ENCODE data around the gene MACIR. TPM values are rescaled to one million over a fixed set of nuclear protein-coding genes. Genes with fewer than 3 reads are reported as not detected.

Gene MACIR
- total RNA-seq, 4 donors from 2014 or later: 8.4 to 10.4 (median 9.5) TPM

DNA sequence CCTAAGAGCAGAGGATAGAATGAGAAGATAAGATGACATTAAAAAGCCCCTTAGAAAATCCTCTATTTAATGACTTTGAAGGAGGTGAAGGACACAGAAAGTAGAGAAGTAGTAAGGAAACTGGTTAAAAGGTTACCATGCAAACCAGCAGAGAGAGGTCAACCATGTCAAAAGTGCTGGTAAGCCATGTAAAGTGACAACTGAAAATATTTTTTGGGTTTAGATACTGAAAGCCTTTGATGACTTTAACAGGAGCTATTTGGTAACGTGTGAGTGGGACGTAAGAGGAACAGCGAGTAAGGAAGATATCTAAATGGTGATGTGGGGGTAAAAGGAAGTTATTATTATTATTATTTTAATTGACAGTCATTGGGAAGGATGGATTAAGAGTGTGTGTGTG lies 56.9 kb downstream of the MACIR start:
- no peak overlapping the region for H3K4me3 ChIP-seq
- no peak overlapping the region for H3K27ac ChIP-seq (replicated peaks in 1 of 4)
- no peaks in the 10 kb centered on the region for H3K4me1 ChIP-seq
- WGBS: 90% methylated on average over 3 of the region's 3 CpGs
- no peaks in the 10 kb centered on the region for H3K27me3 ChIP-seq
- intact Hi-C loops (cut with DNase I): no loop called here
- H3K36me3 ChIP-seq: no peaks in the 10 kb centered on the region
- H3K9me3 ChIP-seq: no peaks in the 10 kb centered on the region
- TF ChIP-seq POLR2A (IDR thresholded peaks at IDR 0.05; ENCODE audit: low read depth) (no peak), POLR2AphosphoS5 (IDR thresholded peaks at IDR 0.05) (no peak), EP300 (IDR thresholded peaks at IDR 0.05) (no peak)
- TF ChIP-seq, protein P1, sequence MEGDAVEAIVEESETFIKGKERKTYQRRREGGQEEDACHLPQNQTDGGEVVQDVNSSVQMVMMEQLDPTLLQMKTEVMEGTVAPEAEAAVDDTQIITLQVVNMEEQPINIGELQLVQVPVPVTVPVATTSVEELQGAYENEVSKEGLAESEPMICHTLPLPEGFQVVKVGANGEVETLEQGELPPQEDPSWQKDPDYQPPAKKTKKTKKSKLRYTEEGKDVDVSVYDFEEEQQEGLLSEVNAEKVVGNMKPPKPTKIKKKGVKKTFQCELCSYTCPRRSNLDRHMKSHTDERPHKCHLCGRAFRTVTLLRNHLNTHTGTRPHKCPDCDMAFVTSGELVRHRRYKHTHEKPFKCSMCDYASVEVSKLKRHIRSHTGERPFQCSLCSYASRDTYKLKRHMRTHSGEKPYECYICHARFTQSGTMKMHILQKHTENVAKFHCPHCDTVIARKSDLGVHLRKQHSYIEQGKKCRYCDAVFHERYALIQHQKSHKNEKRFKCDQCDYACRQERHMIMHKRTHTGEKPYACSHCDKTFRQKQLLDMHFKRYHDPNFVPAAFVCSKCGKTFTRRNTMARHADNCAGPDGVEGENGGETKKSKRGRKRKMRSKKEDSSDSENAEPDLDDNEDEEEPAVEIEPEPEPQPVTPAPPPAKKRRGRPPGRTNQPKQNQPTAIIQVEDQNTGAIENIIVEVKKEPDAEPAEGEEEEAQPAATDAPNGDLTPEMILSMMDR (IDR thresholded peaks at IDR 0.05): no peak
- DNase-seq (ENCODE audit: extremely low spot score): no peak

- no peaks in the 10 kb centered on the region for H3K27me3 ChIP-seq
- 100% methylated on average over 1 of the region's 1 CpG for WGBS
- no peak for DNase-seq (ENCODE audit: extremely low spot score)
- no peaks in the 10 kb centered on the region for H3K4me1 ChIP-seq
- H3K27ac ChIP-seq (replicated peaks in 1 of 4): no peak overlapping the region
- TF ChIP-seq POLR2AphosphoS5 (IDR thresholded peaks at IDR 0.05): no peak
- TF ChIP-seq, protein P1 (IDR thresholded peaks at IDR 0.05): no peak
- no peak for TF ChIP-seq POLR2A (IDR thresholded peaks at IDR 0.05; ENCODE audit: low read depth)
- no peak for TF ChIP-seq EP300 (IDR thresholded peaks at IDR 0.05)
- intact Hi-C loops (cut with DNase I): no loop called here
- H3K36me3 ChIP-seq: no peaks in the 10 kb centered on the region
- no peak overlapping the region for H3K4me3 ChIP-seq
- no peaks in the 10 kb centered on the region for H3K9me3 ChIP-seq
These were observed 68.9 kb downstream of the MACIR start for GRCh38 chr5:103327451-103327850.

DNA sequence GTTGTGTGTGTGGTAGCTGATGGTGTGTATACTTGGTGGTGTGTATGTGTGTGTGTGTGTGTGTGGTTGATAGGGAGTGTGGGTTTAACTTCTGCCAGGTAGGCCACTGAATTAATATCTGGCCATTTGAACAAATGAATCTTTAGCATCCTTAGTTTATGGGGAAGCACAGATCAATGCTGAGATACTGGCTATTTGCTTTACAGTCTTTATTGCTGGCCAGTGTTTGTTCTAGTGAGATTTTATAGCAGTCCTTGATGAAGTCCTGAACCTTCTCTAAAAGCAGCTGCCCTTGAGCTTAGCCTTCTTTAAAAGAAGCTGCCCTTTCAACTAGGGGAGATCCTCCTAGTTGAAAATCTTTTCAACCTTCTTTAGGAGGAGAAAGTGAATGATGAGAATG lies 69.3 kb downstream of the MACIR start:
- Histone ChIP-seq H3K27me3 (no peaks in the 10 kb centered on the region), H3K9me3 (no peaks in the 10 kb centered on the region), H3K36me3 (no peaks in the 10 kb centered on the region), H3K4me1 (peaks cover 0 to under 1% (median 0%) of the 10 kb centered on the region in 4 donors), H3K4me3 (no peak overlapping the region), H3K27ac (replicated peaks in 1 of 4) (no peak overlapping the region)
- TF ChIP-seq, protein P1 (IDR thresholded peaks at IDR 0.05): no peak
- no peak for TF ChIP-seq EP300 (IDR thresholded peaks at IDR 0.05)
- TF ChIP-seq POLR2A (IDR thresholded peaks at IDR 0.05; ENCODE audit: low read depth): no peak
- no peak for TF ChIP-seq POLR2AphosphoS5 (IDR thresholded peaks at IDR 0.05)
- DNase-seq (ENCODE audit: extremely low spot score): no peak
- intact Hi-C loops (cut with DNase I): no loop called here

Other genes starting within 250 kb of the MACIR start
- 10 to 100 TPM in 1 of 4 donors, 1 to 10 TPM in 3; 4.4 to 10.4 (median 7.2) TPM for gene GIN1, start 138.6 kb upstream of the MACIR start, total RNA-seq
- gene PPIP5K2, start 138.5 kb upstream of the MACIR start, total RNA-seq: 10 to 100 TPM; 15.6 to 21.6 (median 17.3) TPM

Data from esophagus muscularis mucosa (tissue), 4 donors.